SK-N-SH treated with all-trans-retinoic acid at 6 μM for 48 hours (cell line): Measurements from ENCODE around the gene HEATR3.

Source experiments
- ATAC-seq: fragments of 200-7000 bp; cut with Tn5 transposase; 3 replicates; pipeline ENCODE4 v1.9.1; 2020; ENCODE audit warnings: mild to moderate bottlenecking, moderate library complexity
- ARNTL ChIP-seq: fragments of 450-650 bp; formaldehyde crosslinking; IDR thresholded peaks from 2 replicates; pipeline ENCODE4 v1.5.0; 2020; ENCODE audit warnings: low read depth, mild to moderate bottlenecking, moderate library complexity, borderline replicate concordance
- BACH2 ChIP-seq: fragments of 250-450 bp; sonication (Bioruptor Pico); IDR thresholded peaks from 2 replicates; pipeline ENCODE4 v1.9.0; 2021; ENCODE audit warnings: mild to moderate bottlenecking, borderline replicate concordance
- CREB5 ChIP-seq: fragments of 250-450 bp; sonication (Bioruptor Pico); IDR thresholded peaks from 2 replicates; pipeline ENCODE4 v1.5.1; 2020; ENCODE audit warnings: low read depth, mild to moderate bottlenecking, moderate library complexity
- CSDC2 ChIP-seq: fragments of 250-450 bp; sonication (Bioruptor Pico); IDR thresholded peaks from 2 replicates; pipeline ENCODE4 v1.5.0; 2020; ENCODE audit warnings: mild to moderate bottlenecking, moderate library complexity
- ESRRG ChIP-seq: fragments of 250-450 bp; sonication (Bioruptor Pico); IDR thresholded peaks from 2 replicates; pipeline ENCODE4 v1.6.1; 2021; ENCODE audit warnings: mild to moderate bottlenecking
- GLIS3 ChIP-seq: fragments of 250-450 bp; sonication (Bioruptor Pico); IDR thresholded peaks from 2 replicates; pipeline ENCODE4 v1.5.0; 2020; ENCODE audit warnings: mild to moderate bottlenecking, moderate library complexity
- ISL1 ChIP-seq: fragments of 250-450 bp; sonication (Bioruptor Pico); IDR thresholded peaks from 2 replicates; pipeline ENCODE4 v2.1.2; 2022; ENCODE audit warnings: mild to moderate bottlenecking, moderate library complexity
- OSR1 ChIP-seq: fragments of 250-450 bp; sonication (Bioruptor Pico); IDR thresholded peaks from 2 replicates; pipeline ENCODE4 v1.8.0; 2022; ENCODE audit warnings: moderate library complexity, mild to moderate bottlenecking, inconsistent platforms
- PATZ1 ChIP-seq: fragments of 250-450 bp; sonication (Bioruptor Pico); IDR thresholded peaks from 2 replicates; pipeline ENCODE4 v1.8.0; 2020; ENCODE audit warnings: mild to moderate bottlenecking, moderate library complexity, borderline replicate concordance
- POU6F1 ChIP-seq: fragments of 250-450 bp; sonication (Bioruptor Pico); IDR thresholded peaks from 2 replicates; pipeline ENCODE4 v1.8.0; 2021; ENCODE audit warnings: low read depth, mild to moderate bottlenecking, moderate library complexity, borderline replicate concordance
- SNAI2 ChIP-seq: fragments of 250-450 bp; sonication (Bioruptor Pico); IDR thresholded peaks from 2 replicates; pipeline ENCODE4 v1.5.0; 2020; ENCODE audit warnings: mild to moderate bottlenecking, moderate library complexity
- TCF4 ChIP-seq: fragments of 250-450 bp; sonication (Bioruptor Pico); IDR thresholded peaks from 2 replicates; pipeline ENCODE4 v1.8.0; 2021; ENCODE audit warnings: mild to moderate bottlenecking, moderate library complexity, borderline replicate concordance
- TOX ChIP-seq: fragments of 250-450 bp; sonication (Bioruptor Pico); IDR thresholded peaks from 2 replicates; pipeline ENCODE4 v1.8.0; 2021; ENCODE audit warnings: mild to moderate bottlenecking, moderate library complexity, borderline replicate concordance
- TSHZ2 ChIP-seq: fragments of 250-450 bp; sonication (Bioruptor Pico); IDR thresholded peaks from 2 replicates; pipeline ENCODE4 v1.5.0; 2020; ENCODE audit warnings: mild to moderate bottlenecking, moderate library complexity
- ZC3H10 ChIP-seq: fragments of 250-450 bp; sonication (Bioruptor Pico); IDR thresholded peaks from 2 replicates; pipeline ENCODE4 v1.5.1; 2021; ENCODE audit warnings: mild to moderate bottlenecking, moderate library complexity
- ZFP3 ChIP-seq: fragments of 250-450 bp; sonication (Bioruptor Pico); IDR thresholded peaks from 2 replicates; pipeline ENCODE4 v1.5.0; 2020; ENCODE audit warnings: mild to moderate bottlenecking, moderate library complexity
- ZFP30 ChIP-seq: fragments of 450-650 bp; formaldehyde crosslinking; IDR thresholded peaks from 2 replicates; pipeline ENCODE4 v1.5.0; 2022; ENCODE audit warnings: mild to moderate bottlenecking, moderate library complexity
- ZNF565 ChIP-seq: fragments of 450-650 bp; formaldehyde crosslinking; conservative IDR thresholded peaks from 2 replicates; pipeline ENCODE4 v1.5.0; 2020; ENCODE audit warnings: low read depth, mild to moderate bottlenecking, moderate library complexity
- ZNF8 ChIP-seq: fragments of 450-650 bp; formaldehyde crosslinking; IDR thresholded peaks from 2 replicates; pipeline ENCODE4 v1.5.0; 2020; ENCODE audit warnings: mild to moderate bottlenecking, moderate library complexity

Gene HEATR3

GRCh38 chr16:50103764-50104163 is 38.0 kb downstream of the HEATR3 start (continued):
- TF ChIP-seq TSHZ2 (CRISPR knock-in tag) (no peak), CREB5 (CRISPR knock-in tag) (no peak), ZNF565 (CRISPR knock-in tag) (no peak), CSDC2 (CRISPR knock-in tag) (no peak), ZC3H10 (CRISPR knock-in tag) (no peak), BACH2 (no peak)

- TF ChIP-seq TCF4 (CRISPR knock-in tag) (no peak), TOX (no peak), ESRRG (CRISPR knock-in tag) (no peak), ZFP30 (CRISPR knock-in tag) (no peak), ISL1 (CRISPR knock-in tag) (no peak), ZC3H10 (CRISPR knock-in tag) (no peak), PATZ1 (CRISPR knock-in tag) (no peak), ZNF565 (CRISPR knock-in tag) (no peak), TSHZ2 (CRISPR knock-in tag) (no peak), OSR1 (CRISPR knock-in tag) (no peak), ZFP3 (CRISPR knock-in tag) (no peak), BACH2 (no peak), ZNF8 (no peak), POU6F1 (CRISPR knock-in tag) (no peak), ARNTL (no peak)
- ATAC-seq = no peak; the same call in 1 of the 3 replicates
These were observed 48.8 kb downstream of the HEATR3 start for GRCh38 chr16:50114357-50115129.

- TF ChIP-seq CSDC2 (CRISPR knock-in tag) = no peak
- no peak for TF ChIP-seq GLIS3 (CRISPR knock-in tag)
- no peak for TF ChIP-seq POU6F1 (CRISPR knock-in tag)
- TF ChIP-seq ZNF8 = no peak
- TF ChIP-seq TSHZ2 (CRISPR knock-in tag) = no peak
- TF ChIP-seq ZC3H10 (CRISPR knock-in tag) = no peak
- no peak for TF ChIP-seq CREB5 (CRISPR knock-in tag)
- TF ChIP-seq BACH2 = no peak
- TF ChIP-seq ZFP3 (CRISPR knock-in tag) = no peak
- no peak for TF ChIP-seq SNAI2 (CRISPR knock-in tag)
- TF ChIP-seq ISL1 (CRISPR knock-in tag) = no peak
- ATAC-seq = no peak
These were observed 54.9 kb downstream of the HEATR3 start for GRCh38 chr16:50120711-50121110.
